NCI-H446 (cell line): ENCODE measurements around the gene ERC2.

ENCODE experiments used
- DNase-seq, 2 experiments: peaks; one replicate each; lab custom pipeline; 2025; lab: John Stamatoyannopoulos, UW

Gene ERC2

DNA sequence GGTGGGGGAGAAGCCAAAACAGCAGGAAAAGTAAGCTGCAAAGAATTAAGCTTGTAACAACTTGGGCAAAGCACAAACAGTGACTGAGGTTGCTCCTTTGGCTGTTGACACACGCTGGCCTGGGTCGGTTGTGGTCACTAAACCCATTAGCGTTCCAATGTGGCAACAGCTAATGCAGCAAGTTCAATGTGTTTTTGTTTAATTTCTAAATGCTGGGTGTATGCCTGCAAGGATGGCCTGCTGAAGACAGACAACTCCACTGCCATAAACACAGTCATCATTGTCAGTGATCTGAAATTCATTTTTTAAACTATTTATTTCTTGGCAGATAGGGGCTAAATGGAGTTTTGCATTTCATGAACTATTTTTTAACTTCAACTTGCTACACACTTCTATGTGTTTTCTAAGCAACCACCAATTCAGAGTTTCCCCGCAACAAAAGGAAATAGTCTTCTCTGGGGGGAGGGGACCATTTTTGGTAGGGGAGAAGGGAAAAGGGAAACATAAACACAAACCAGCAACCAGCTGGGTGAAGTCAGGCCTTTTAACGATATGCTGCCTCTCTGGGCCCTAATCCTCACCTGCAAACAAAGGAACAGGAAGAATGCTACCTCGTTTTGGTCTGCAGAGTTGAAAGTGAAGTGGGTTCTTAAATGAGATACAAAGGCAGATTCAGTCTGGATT is 946.4 kb downstream of the ERC2 start:
- no peak for DNase-seq

DNA sequence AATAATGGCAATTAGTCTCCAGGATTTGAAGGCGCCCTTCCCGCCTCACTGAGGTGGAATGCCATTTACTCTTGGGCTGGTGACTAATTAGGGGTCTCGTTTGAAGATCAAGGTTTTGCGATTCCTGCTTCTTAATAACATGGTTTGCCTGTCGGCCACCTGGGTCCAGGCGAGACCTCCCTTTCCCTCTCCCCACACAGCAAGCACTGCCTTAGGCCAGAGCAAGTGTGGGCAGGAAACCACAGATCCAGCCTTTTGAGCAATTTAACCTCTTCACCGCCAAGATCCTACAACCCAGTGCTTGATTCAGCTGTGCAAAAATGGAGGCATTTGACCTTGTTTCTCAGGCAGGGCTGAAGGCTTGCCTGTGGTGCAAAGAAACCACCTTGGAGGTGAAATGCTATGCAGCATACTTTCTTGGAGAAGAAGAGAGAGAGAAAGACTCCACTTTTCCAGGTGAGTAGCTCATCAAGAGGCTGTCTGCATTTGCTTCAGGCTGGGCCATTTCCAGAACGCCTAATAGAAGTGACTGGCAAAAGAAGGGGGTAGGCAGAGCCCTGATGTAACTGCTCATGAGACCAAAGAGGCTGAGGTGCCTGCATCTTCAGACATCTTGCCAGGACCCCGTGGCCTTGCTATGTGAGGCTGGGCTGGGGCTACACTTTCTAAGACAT is 947.1 kb downstream of the ERC2 start:
- no peak for DNase-seq

DNA sequence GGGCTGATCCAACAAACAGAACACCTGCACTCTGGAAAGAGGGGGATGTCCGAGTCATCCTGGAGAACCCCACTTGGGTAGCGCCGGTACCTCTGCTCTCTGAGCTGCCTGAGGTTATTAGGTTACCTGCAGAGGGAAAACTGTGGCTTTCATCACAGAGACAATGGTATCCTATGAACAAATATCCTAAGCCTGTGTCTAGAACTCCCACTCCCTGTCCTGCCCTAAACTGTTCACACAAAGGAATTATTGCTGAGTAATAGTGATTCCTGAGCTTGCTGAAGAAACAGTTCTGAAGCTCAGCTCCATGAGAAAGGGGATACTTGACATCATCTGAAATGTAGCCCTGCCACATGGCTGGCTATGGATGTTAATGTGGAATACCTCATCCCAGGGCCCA is 949.2 kb downstream of the ERC2 start:
- no peak for DNase-seq

DNA sequence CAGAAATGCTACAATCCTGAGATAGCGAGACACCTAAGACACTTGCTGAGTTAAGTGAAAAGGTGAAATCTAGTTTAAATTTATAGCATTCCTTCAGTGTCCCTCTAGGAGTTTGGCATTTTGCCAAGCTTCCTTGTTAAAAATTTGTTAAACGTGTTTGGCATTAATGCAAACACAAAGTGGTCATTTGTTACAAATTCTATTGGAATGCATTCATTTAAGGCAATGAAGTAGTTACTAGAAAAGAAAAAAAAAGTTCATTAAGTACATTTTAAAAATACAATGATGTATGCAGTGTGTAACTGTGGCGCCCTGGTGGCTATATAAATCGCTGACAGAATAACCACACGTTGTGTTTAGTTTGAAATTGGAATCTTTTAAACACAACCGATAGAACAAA is 949.8 kb downstream of the ERC2 start:
- no peak for DNase-seq

DNA sequence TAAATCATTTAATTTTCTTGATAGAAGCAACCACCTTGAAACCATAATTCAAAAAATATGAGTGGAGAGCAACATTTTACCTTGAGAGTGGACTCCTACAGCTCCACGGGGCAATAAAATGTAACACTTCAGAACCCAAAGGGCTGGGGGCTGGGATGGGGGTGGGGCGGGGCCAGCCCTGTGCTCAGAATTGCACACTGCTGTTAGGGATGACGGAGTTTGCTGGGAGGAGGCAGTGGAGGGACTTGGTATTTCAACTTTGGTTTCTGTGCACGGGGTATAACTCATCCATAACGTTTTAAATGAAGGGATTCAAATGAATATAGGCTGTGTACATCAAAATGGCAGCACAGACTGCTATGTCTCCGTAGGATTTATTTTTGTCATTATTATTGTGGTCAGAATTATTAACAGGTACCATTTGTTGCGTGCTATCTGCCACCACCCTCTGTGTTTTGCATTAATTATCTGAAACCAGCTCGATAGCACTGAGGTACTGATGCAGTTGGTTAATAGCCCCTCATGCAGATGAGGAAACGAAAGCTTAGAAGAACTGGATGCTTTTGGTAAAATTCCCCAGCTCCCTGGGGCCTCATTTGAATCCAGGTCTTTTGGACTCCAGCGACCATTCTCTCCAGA is 951.8 kb downstream of the ERC2 start:
- no peak for DNase-seq

DNA sequence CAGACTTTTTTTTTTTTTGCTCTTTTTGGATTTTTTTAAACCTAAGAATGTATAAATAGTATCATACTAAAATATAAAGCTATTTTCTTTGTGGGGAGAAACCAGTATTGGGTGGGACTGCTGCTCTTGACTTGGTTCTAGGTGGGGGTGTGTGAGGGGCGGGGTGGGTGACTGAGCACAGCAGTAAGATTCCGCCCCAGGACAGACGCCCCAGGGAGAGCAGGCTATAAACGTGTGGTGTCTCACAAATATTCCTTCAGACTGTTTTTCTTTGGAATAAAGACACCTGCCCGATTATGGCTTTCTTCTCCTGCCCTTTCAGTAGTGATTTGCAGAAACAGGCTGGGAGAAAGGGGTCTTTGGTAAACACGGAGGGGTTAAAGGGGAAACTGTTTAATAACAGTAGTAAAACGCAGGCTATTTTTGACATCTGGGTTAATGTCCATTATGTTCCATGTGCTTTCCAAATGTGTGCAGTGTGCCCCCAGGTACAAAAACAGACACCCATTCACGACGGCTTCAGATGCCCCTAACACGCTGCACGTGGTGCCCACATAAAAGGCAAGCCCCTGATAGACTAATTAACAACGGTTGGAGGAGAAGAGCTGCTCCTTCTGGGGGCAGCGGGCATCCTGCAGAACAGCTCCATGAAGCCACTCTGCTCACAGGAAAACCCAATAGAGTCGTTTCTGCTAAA is 952.6 kb downstream of the ERC2 start:
- DNase-seq, result no peak

DNA sequence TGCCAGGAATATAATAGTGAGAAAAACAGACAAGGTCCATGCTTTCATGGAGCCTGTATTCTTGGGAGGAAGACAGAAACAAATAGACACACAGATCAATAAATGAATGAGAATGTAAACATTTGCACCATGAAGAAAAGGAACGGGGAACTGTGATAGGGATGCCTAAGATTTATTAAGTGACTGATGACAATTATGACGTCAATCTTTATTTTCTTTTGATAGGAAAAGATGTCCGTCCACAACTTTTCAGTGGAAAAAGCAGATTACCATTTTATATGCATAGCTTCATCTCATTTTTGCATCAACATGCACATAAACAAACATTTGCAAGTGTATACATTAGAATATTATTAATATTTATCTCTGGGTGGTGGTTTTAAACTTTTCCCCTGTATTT is 953.3 kb downstream of the ERC2 start:
- DNase-seq, result no peak

DNA sequence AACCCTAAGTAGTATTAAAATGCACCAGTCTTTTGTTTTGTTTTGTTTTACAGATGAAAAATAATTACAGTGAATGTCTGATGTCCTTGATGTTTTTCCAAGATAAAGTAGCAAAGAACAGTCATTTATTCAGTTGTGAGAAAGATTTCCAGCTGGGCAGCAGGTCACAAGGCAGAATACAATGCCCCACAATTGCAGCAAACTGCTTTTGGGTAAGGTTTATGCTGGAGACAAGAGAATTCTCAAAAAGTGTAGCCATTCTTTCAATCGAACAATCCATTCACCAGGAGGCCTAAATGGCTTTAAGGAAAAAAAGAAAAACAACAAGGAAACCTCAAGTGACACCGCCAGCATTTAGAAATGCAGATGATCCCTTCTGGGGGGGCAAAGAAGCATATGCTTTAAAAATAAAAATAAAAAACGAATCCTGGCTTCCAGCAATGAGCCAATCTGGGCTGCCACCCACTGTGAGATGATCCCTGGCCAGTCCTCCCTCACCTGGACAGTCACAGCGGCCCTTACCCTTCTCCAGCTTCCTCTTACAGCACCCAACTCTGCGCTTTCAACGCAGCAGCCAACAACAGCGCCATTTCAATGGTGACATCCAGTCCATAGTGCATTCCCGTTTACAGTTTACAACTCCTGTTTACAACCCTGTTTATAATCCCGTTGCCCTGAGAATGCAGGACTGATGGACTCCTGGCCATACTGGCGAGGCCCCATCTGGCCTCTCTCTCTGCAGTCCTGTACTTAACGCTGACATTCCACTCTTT is 955.5 kb downstream of the ERC2 start:
- DNase-seq, result no peak

DNA sequence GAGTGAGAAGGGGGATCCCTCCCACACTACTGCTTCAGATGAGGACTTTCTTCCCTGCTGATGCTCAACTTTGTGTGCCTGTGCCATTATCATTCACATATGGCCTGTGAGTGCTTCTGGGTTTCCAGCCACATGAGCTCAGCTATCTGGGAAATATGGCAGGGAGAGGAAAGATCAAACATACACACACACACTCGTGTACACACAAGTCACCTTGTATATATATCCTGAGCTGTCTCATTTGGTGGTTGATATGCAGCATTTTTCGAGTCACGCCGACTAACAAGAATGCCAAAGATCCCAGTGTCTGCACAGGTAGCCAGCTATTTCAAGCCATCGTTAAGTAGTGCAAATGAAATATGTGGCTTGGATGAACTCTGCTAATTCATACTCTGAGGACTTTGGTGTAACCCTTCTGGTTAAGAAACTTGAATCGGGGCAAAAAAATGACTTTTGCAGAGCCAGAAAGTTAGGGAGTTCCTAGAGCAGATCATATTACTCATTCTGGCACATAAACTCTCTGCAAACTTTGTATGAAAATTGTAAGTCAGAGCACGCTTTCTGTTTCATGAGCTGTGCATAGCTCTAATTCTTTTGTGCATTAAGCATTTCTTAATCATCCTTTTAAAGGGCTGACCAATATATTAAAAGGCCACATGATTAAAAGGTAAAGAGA is 956.2 kb downstream of the ERC2 start:
- no peak for DNase-seq

DNA sequence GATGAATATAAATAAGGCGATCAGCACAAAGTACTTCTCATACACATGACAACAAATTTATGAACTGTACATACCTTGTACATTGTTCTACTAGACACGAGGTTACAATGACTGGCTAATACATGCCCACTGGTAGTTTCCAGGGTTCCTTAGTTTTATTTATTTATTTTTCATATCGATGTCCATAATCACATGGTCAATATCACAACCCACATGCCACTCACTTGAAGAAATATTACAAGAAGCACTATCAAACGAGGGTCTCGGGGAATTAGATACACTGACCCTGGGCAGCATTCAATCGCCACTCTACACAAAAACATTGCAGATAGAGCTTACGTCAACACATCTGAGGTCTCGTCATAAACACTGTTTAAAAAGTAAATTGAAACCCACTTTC is 959.9 kb downstream of the ERC2 start:
- no peak for DNase-seq

DNA sequence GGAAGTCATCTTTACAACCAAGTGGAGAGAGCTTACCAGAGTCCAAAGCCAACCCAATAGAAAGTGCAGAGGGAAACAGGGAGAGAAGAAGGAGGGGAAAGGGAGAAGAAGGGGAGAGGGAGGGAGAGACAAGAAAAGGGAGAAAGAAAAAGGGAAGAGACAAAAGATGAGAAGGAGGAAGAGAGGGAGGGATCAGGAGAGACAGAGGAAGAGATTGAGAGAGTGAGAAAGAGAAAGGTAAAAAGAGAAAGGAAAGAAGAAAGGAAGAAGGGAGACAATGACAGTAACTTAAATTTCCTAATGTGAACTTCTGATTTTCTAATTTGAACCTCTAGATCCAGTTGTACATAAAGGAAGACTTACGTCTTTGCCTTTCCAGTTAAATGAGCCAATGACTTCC is 960.5 kb downstream of the ERC2 start:
- DNase-seq, result no peak

DNA sequence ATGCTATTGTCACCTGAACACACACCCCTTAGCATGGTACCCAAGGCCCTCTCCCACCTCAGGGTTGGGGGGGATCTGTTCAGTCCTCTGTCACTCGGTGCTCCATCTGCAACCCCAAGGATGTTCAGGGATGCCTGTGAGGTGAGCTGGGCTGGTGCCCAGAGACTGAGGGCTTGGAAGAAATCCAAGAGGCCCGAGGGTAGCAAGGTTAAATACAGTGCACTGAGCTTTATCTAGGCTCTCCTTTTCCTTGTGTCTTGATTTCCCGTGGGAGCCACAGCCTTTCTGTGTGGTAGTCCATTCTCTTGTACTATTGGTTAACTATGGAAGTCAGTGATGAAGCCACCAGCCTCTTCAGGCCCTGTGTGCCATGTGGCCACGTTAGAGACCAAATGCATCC is 962.5 kb downstream of the ERC2 start:
- DNase-seq, result no peak

DNA sequence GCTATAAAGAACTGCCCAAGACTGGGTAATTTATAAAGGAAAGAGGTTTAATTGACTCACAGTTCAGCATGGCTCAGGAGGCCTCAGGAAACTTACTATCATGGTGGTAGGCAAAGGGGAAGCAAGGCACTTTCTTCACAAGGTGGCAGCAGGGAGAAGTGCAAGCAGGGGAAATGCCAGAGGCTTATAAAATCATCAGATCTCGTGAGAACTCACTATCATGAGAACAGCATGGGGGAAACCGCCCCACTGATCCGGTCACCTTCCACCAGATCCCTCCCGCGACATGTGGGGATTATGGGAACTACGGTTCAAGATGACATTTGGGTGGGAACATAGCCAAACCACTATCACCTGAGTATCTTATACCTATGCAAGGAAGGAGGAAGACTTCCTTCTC is 963.2 kb downstream of the ERC2 start:
- peak in 1 of 2 experiments; percentile 1 for DNase-seq

DNA sequence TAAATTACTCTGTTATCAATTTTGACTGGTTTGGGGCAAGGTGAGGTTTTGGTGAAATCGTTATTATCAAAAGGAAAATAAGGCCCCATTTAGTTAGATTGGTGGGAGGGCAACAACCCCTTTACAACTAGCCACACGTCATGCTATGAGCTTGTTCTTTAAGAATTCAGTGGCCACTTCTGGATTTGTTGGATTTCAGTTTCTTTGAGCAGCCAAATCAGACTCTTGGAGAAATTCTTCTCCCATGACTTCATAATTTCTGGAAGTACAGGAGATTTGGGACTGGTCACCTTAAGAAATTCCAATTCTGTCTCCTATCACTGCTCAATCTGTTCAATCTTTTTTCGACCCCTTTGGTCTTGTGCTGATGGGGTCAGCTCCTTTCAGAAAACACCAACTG is 966.4 kb downstream of the ERC2 start:
- DNase-seq, result no peak

DNA sequence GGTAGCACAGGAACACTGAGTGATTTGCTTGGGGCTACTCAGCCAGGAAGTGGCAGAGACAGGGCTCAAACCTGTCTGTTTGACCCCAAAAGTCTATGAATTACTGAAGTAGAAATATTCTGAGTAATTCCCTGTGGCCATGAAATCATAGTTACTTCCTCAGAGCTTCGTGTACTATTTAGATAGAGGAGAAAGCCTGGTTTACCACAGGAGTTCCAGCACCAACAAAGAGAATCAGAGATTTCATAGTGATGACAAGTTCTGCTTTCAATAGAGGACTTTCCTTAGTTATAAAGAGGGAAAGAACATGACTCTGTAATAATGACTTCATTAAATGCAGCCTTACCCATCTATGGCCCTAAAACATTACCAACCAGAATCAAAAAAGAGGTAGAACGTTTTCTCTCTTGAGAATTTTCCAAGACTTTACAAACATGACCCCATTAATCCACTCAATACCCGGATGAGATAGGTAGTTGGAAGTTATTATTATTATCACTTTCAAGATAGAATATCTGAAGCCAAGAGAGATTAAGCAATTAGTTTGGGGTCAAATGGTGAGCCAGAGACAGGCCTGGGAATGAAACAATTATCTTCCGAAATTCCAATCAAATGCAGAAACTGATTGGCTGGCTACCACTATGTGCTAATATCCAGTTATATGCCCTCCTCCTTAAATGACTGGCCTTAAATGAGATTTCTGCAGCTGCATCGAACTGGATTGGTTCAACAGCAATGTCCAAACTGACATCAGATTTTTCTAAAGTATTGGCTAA is 967.5 kb downstream of the ERC2 start:
- no peak for DNase-seq

DNA sequence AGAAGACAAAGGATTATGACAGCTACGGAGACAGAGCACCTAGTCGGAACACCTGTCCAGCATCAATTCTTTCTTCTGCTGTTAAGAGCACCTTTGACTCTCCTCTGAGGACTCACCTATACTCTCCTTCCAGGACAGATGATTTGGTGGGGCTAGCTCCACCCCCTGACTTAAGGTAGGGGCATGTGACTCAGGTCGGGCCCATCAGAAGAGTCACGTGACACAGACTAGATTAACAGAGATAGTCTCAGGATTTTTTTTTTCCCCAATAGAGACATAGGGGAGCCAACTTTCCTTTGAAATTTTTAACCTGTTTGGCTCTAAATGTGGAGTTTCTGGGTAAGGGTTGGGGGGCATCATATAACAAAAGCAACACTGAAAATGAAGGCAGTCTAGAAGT is 969.7 kb downstream of the ERC2 start:
- no peak for DNase-seq

DNA sequence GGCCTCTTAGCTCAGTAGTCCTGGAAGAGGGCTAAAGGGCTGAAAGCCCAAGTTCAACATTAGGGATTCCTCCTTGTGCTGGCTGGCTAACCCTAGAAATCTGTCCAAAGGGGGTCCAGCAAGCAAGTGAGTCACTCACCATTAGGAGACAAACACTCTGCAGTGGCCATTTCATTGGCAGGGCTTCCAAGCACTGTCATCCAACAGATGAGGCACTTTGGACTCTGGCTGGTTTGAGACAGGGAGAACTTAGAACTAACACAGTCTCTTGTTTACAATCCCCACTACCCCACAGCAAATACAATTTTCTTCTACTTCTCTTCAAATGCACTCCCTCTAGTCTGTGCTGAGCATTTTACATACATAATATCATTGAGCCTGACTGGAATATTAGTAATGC is 971.0 kb downstream of the ERC2 start:
- peak in 1 of 2 experiments; percentile 22 for DNase-seq

DNA sequence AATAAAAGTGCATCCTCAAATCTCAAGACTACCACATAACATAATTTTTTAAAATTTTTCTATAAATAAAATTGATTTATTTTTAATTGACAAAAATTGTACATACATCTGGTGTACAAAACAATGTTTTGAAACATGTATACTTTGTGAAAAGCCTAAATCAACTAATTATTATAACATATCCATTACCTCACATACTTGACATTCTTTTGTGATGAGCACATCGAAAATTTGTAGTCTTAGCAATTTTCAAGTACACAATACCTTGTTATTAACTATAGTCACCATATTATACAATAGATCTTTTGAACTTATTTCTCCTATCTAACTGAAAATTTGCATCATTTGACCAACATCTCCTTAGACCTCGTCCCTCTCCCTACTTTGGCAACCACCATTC is 973.3 kb downstream of the ERC2 start:
- DNase-seq, result no peak

DNA sequence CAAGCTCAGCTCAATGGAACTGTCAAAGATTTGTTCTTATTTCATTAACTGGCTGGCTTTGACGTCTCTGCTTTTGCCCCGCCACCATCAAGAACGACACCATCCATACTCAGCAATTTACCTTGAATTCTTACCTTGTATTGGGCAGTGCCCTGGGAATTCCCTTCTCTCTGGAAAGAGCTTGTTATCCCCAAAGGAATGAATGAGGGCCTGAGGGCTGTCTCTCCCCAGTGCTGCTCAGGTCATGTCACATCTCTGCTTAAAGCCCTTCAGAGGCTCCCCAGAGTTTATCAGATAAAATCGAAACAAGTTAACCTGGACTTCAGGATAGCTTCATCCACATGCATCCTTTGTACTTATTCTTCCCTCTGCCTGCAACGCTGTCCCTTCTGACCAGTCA is 975.3 kb downstream of the ERC2 start:
- no peak for DNase-seq

DNA sequence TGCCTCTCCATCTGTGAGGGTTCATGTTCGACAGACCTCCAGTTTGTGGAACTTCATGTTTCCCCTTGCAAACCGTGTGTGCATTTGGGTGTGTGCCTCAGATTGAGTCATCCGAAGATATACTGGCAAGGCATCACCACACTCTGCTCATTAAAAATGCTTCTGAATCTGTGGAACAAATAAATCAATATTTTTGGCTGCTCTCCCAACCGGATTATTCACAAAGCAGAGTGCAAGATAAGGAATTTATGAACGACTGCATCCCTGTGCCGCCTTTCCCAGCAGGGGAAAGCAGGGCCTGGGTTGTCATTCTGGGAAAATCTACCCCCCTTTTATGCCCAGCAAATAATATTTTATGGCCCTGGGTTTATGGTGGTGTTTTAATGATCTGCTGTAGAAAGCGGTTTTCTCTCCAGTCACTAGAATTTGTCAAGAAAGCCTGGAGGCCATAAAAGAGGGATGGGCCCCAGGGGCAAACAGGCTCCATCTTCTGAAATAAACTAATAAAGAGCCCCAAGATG is 976.9 kb downstream of the ERC2 start:
- DNase-seq, result peak; percentile 76 to 94
